Measurements from ENCODE around the gene MED16. TPM values are rescaled to one million over a fixed set of nuclear protein-coding genes. Genes with fewer than 3 reads are reported as not detected.

The MED16 gene
- total RNA-seq, 1 donor from 2014 or later, result 46.1 TPM

DNA sequence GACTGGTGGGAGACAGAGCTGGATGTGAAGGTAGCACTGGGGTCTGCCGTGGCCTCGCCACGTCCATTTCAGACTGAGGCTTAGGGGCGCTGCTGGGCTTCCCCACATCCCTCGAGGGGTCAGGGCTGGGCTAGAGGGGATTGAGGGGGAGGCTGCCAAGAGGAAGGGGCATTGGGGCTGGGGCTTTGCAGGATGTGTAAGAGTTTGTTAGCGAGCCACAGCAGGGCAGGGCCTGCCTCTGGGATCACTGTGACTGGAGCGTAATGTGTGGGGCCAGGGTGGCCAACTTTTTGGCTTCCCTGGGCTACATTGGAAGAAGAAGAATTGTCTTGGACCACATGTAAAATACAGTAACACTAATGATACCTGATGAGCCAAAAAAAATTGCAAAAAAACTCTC, 46.9 kb upstream of the MED16 start:
- Histone ChIP-seq H3K9me3 (no peaks in the 10 kb centered on the region), H3K27me3 (ENCODE audit: low read depth) (no peaks in the 10 kb centered on the region), H3K36me3 (peaks cover 4% of the 10 kb centered on the region), H3K27ac (peak overlapping the region; percentile 81), H3K4me1 (peaks cover 37% of the 10 kb centered on the region), H3K4me3 (no peak overlapping the region)
- ATAC-seq (no peak), DNase-seq (no peak)
- TF ChIP-seq, protein P1, sequence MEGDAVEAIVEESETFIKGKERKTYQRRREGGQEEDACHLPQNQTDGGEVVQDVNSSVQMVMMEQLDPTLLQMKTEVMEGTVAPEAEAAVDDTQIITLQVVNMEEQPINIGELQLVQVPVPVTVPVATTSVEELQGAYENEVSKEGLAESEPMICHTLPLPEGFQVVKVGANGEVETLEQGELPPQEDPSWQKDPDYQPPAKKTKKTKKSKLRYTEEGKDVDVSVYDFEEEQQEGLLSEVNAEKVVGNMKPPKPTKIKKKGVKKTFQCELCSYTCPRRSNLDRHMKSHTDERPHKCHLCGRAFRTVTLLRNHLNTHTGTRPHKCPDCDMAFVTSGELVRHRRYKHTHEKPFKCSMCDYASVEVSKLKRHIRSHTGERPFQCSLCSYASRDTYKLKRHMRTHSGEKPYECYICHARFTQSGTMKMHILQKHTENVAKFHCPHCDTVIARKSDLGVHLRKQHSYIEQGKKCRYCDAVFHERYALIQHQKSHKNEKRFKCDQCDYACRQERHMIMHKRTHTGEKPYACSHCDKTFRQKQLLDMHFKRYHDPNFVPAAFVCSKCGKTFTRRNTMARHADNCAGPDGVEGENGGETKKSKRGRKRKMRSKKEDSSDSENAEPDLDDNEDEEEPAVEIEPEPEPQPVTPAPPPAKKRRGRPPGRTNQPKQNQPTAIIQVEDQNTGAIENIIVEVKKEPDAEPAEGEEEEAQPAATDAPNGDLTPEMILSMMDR (IDR thresholded peaks at IDR 0.05), result no peak
- intact Hi-C loops (cut with DNase I), result no loop called here

DNA sequence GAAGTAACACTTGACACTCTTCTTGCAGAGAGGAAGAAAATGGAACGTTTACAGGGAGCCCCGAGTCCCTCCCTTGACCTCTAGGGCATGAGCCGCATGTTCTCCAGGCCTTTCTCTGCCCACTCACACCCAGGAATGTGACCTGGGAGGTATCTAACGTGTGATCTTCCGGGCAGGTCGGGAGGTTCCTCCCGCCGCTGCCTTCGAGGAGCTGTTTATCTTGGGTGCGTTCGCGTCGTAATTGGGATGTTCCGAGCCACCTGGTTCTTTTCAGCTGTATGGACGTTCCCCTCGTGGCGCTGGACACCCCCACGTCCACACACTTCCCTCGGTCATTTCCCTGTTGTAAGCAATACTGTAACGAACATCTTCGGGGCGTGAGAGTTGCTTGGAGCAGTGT, 46.5 kb upstream of the MED16 start:
- Histone ChIP-seq H3K9me3 (no peaks in the 10 kb centered on the region), H3K27ac (no peak overlapping the region), H3K4me3 (no peak overlapping the region), H3K27me3 (ENCODE audit: low read depth) (no peaks in the 10 kb centered on the region), H3K4me1 (peaks cover 42% of the 10 kb centered on the region), H3K36me3 (peaks cover 4% of the 10 kb centered on the region)
- ATAC-seq, result no peak
- no peak for DNase-seq
- intact Hi-C loops (cut with DNase I), result no loop called here
- TF ChIP-seq, protein P1 (IDR thresholded peaks at IDR 0.05), result no peak

- H3K4me1 ChIP-seq, result peaks cover 53% of the 10 kb centered on the region
- intact Hi-C loops (cut with DNase I), result no loop called here
- TF ChIP-seq, protein P1 (IDR thresholded peaks at IDR 0.05), result no peak
- no peak overlapping the region for H3K27ac ChIP-seq
- no peak for DNase-seq
- no peak for ATAC-seq
- no peaks in the 10 kb centered on the region for H3K9me3 ChIP-seq
- H3K36me3 ChIP-seq, result peaks cover 4% of the 10 kb centered on the region
- H3K4me3 ChIP-seq, result no peak overlapping the region
- no peaks in the 10 kb centered on the region for H3K27me3 ChIP-seq (ENCODE audit: low read depth)
Observed at GRCh38 chr19:938233-938923, 45.4 kb upstream of the MED16 start.

DNA sequence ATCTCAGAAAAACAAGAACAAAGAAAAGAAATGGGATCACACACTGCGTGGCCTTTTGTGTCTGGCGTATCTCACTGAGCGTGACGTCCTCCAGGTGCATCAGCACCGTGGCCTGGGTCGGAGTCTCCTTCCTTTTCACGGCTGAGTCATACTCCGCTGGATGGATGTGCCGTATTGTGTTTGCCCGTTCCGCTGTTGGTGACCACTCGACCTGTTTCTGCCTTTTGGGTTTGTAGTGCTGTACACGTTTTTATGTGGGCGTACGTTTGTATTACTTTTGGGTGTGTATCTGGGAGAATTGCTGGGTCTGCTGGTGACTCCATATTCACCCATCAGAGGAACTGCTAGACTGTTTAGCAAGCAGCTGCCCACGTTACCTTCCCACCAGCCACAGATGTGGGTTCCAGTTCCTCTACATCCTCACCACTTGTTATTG, 44.3 kb upstream of the MED16 start:
- H3K4me3 ChIP-seq, result no peak overlapping the region
- ATAC-seq, result no peak
- no peaks in the 10 kb centered on the region for H3K27me3 ChIP-seq (ENCODE audit: low read depth)
- no peaks in the 10 kb centered on the region for H3K9me3 ChIP-seq
- H3K36me3 ChIP-seq, result peaks cover 4% of the 10 kb centered on the region
- intact Hi-C loops (cut with DNase I), result no loop called here
- no peak overlapping the region for H3K27ac ChIP-seq
- peaks cover 63% of the 10 kb centered on the region for H3K4me1 ChIP-seq
- TF ChIP-seq, protein P1 (IDR thresholded peaks at IDR 0.05), result no peak
- no peak for DNase-seq

GRCh38 chr19:936175-936546, 43.2 kb upstream of the MED16 start:
- no peak overlapping the region for H3K4me3 ChIP-seq
- TF ChIP-seq, protein P1 (IDR thresholded peaks at IDR 0.05), result no peak
- H3K27ac ChIP-seq, result no peak overlapping the region
- H3K27me3 ChIP-seq (ENCODE audit: low read depth), result no peaks in the 10 kb centered on the region
- no peaks in the 10 kb centered on the region for H3K9me3 ChIP-seq
- ATAC-seq, result no peak
- peaks cover 4% of the 10 kb centered on the region for H3K36me3 ChIP-seq
- H3K4me1 ChIP-seq, result peaks cover 59% of the 10 kb centered on the region
- intact Hi-C loops (cut with DNase I), result no loop called here
- no peak for DNase-seq
